GM12872 (cell line): ENCODE results near the gene AKAP6.

Experiments used
- CTCF ChIP-seq: IDR thresholded peaks from 3 replicates; pipeline ENCODE4 v1.5.1; 2011; ENCODE audit warnings: low read depth, mild to moderate bottlenecking, low read length, moderate library complexity; ENCODE audit not compliant: insufficient read depth

AKAP6 gene

GRCh38 chr14:32702088-32702487, 373.0 kb downstream of the AKAP6 start:
- no peak for TF ChIP-seq CTCF

GRCh38 chr14:32702562-32702961, 373.5 kb downstream of the AKAP6 start:
- TF ChIP-seq CTCF, result no peak

- no peak for TF ChIP-seq CTCF
Observed at GRCh38 chr14:32703183-32703621, 374.1 kb downstream of the AKAP6 start.

- TF ChIP-seq CTCF, result no peak
Observed at GRCh38 chr14:32706721-32707519, 377.8 kb downstream of the AKAP6 start.

- no peak for TF ChIP-seq CTCF
Observed at GRCh38 chr14:32707742-32708500, 378.8 kb downstream of the AKAP6 start.

GRCh38 chr14:32709027-32709426, 379.9 kb downstream of the AKAP6 start:
- no peak for TF ChIP-seq CTCF

- no peak for TF ChIP-seq CTCF
Observed at GRCh38 chr14:32710231-32710671, 381.2 kb downstream of the AKAP6 start.
